ENCODE results near the gene CDKN2C.

- no peak for TF ChIP-seq CTCF (IDR thresholded peaks at IDR 0.05)
- TF ChIP-seq POLR2AphosphoS5 (IDR thresholded peaks at IDR 0.05): no peak
- TF ChIP-seq POLR2A (IDR thresholded peaks at IDR 0.05): no peak
Measured at GRCh38 chr1:50981741-50982140, 11.7 kb downstream of the CDKN2C start.

Data from breast epithelium (tissue), 3 donors.